Subcutaneous abdominal adipose tissue (tissue), 5 donors: Measurements from ENCODE around the gene RPRD2.

Experiments
- H3K27ac ChIP-seq: one replicate; pipeline ENCODE4 v1.7.0; 2013; ENCODE audit warnings: low read depth, mild to moderate bottlenecking, inconsistent platforms, low read length, moderate library complexity
- H3K27me3 ChIP-seq, 5 donors: one replicate each; pipeline ENCODE4 v1.7.0; 2013; ENCODE audit warnings: low read length in 5 of 5, inconsistent platforms in 1 of 5; ENCODE audit not compliant: control insufficient read depth in 5 of 5, insufficient read depth in 4 of 5
- H3K36me3 ChIP-seq, 5 donors: one replicate each; pipeline ENCODE4 v1.7.0; 2013; ENCODE audit warnings: low read length in 5 of 5; ENCODE audit not compliant: control insufficient read depth in 5 of 5, insufficient read depth in 5 of 5
- H3K4me1 ChIP-seq, 5 donors: one replicate each; pipeline ENCODE4 v1.7.0; 2013; ENCODE audit warnings: low read length in 5 of 5, mild to moderate bottlenecking in 3 of 5, moderate library complexity in 1 of 5; ENCODE audit not compliant: control insufficient read depth in 5 of 5, insufficient read depth in 5 of 5
- H3K4me3 ChIP-seq, 5 donors: one replicate each; pipeline ENCODE4 v1.7.0; 2013; ENCODE audit warnings: low read length in 5 of 5, low read depth in 1 of 5
- H3K9ac ChIP-seq, 5 donors: one replicate each; pipeline ENCODE4 v1.7.0; 2013; ENCODE audit warnings: low read length in 5 of 5, mild to moderate bottlenecking in 4 of 5, moderate library complexity in 3 of 5
- H3K9me3 ChIP-seq, 5 donors: one replicate each; pipeline ENCODE4 v1.7.0; 2013; ENCODE audit warnings: low read length in 5 of 5; ENCODE audit not compliant: control insufficient read depth in 5 of 5
- donor health status: healthy.
- donor health status: healthy.
- donor health status: healthy.
- donor health status: healthy.
- donor health status: healthy.

The RPRD2 gene

GRCh38 chr1:150364231-150365003 is 470 bp downstream of the RPRD2 start:
- Histone ChIP-seq H3K4me1 (peaks cover 2 to 38% (median 26%) of the 10 kb centered on the region in 5 donors), H3K27me3 (peaks cover 0 to 2% (median 0%) of the 10 kb centered on the region in 5 donors), H3K4me3 (peak overlapping the region; percentile 67 to 96 (median 89)), H3K27ac (peak overlapping the region; percentile 99), H3K9ac (peak overlapping the region; percentile 85 to 97 (median 89)), H3K36me3 (no peaks in the 10 kb centered on the region), H3K9me3 (no peaks in the 10 kb centered on the region)

- H3K9me3 ChIP-seq, result no peaks in the 10 kb centered on the region
- peak overlapping the region; percentile 99 for H3K27ac ChIP-seq
- H3K4me1 ChIP-seq, result peaks cover 2 to 38% (median 26%) of the 10 kb centered on the region in 5 donors
- peak overlapping the region; percentile 43 to 89 (median 63) for H3K9ac ChIP-seq
- H3K27me3 ChIP-seq, result peaks cover 0 to 2% (median 0%) of the 10 kb centered on the region in 5 donors
- H3K4me3 ChIP-seq, result peak overlapping the region; percentile 67 to 96 (median 89)
- no peaks in the 10 kb centered on the region for H3K36me3 ChIP-seq
Measured at GRCh38 chr1:150365941-150366340, 2.0 kb downstream of the RPRD2 start.

DNA sequence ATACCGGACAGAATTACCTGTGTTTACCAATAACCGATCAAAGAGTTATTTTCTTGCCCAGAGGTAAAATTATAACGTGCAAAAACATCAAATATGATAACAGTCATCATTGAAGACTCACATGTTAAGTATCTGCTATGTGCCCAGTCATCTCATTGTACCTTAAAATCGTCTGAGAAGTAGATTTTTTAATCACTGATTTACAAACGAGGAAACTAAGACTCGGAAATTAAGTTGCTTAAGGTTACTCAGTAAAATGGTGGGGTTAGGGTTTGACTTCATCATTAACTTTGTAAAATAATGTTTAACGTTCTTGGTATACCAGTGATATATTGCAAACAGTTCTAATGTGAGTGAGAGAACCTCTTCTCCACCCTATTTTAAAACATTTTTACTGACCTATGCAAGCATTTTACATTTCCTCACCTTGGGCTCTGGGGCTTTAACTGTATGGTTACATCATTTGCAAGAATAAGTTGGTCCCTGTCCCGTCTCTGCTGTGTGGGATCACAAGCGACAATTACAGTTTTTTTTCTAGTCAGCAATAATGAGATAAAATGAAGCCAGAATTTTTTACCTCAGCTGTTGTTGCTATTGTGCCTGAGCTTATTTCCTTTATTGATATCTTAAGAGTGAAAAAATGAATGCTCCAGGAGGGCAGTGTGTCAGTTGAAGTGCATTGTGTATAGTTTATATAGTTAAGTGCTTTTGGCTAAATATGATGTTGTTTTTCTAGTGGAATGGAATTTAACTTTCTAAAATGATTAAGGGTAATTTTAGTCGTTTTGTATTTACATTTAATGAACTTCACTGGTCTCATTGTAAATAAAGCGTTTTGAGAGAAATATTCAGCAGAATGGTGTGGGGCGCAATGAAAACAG is 2.7 kb downstream of the RPRD2 start:
- peaks cover 0 to 2% (median 0%) of the 10 kb centered on the region in 5 donors for H3K27me3 ChIP-seq
- no peaks in the 10 kb centered on the region for H3K9me3 ChIP-seq
- peaks cover 2 to 38% (median 26%) of the 10 kb centered on the region in 5 donors for H3K4me1 ChIP-seq
- peak overlapping the region; percentile 67 to 96 (median 89) for H3K4me3 ChIP-seq
- H3K9ac ChIP-seq, result peak overlapping the region; percentile 43 to 89 (median 63)
- H3K27ac ChIP-seq, result peak overlapping the region; percentile 99
- H3K36me3 ChIP-seq, result no peaks in the 10 kb centered on the region

GRCh38 chr1:150371110-150371509 is 7.2 kb downstream of the RPRD2 start:
- H3K36me3 ChIP-seq, result no peaks in the 10 kb centered on the region
- no peak overlapping the region for H3K4me3 ChIP-seq
- no peak overlapping the region for H3K9ac ChIP-seq
- H3K27me3 ChIP-seq, result no peaks in the 10 kb centered on the region
- no peak overlapping the region for H3K27ac ChIP-seq
- H3K4me1 ChIP-seq, result peaks cover 0 to 19% (median 14%) of the 10 kb centered on the region in 5 donors
- H3K9me3 ChIP-seq, result no peaks in the 10 kb centered on the region

- Histone ChIP-seq H3K9me3 (no peaks in the 10 kb centered on the region), H3K27ac (no peak overlapping the region), H3K36me3 (no peaks in the 10 kb centered on the region), H3K27me3 (no peaks in the 10 kb centered on the region), H3K9ac (no peak overlapping the region), H3K4me1 (peaks cover 0 to 7% (median 0%) of the 10 kb centered on the region in 5 donors), H3K4me3 (no peak overlapping the region)
Measured at GRCh38 chr1:150372580-150372979, 8.6 kb downstream of the RPRD2 start.

GRCh38 chr1:150376110-150376509 is 12.2 kb downstream of the RPRD2 start:
- Histone ChIP-seq H3K27me3 (no peaks in the 10 kb centered on the region), H3K4me1 (peaks cover 0 to 7% (median 0%) of the 10 kb centered on the region in 5 donors), H3K36me3 (no peaks in the 10 kb centered on the region), H3K4me3 (no peak overlapping the region), H3K9ac (no peak overlapping the region), H3K9me3 (no peaks in the 10 kb centered on the region), H3K27ac (no peak overlapping the region)

DNA sequence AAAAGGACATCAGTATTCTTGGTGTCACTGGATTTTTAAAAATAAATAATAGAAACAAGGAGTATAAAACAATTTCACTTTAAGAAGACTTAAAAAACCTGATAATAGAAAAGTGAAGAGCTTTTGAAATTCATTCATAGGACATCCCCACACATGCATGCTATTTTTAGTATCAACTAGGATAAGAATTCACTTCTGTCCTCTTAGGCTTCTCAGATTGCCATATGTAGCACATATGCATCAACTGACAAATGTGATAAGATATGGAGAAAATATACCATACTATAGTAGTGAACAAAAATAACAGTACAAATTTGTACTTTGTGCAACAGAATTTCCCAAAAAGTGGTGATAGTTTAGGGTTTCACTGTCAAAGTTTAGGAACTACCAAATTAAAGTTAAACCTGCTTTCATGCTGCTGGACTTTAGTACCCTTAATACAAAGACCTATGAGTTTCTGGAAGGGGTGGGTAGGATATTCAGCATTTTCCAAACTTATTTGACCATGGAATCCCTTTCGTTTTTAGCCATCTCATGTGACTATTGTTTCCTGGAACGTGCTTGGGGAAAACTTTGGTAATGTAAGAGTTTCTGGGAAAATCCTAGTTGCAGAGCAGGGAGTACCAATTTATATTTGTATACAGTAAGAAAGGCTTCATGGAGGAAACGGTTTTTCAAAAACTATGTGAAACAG is 19.8 kb downstream of the RPRD2 start:
- Histone ChIP-seq H3K9ac (no peak overlapping the region), H3K4me1 (peaks cover 0 to 14% (median 7%) of the 10 kb centered on the region in 5 donors), H3K9me3 (no peaks in the 10 kb centered on the region), H3K36me3 (peaks cover 0 to 3% (median 0%) of the 10 kb centered on the region in 5 donors), H3K27ac (no peak overlapping the region), H3K4me3 (no peak overlapping the region), H3K27me3 (no peaks in the 10 kb centered on the region)

DNA sequence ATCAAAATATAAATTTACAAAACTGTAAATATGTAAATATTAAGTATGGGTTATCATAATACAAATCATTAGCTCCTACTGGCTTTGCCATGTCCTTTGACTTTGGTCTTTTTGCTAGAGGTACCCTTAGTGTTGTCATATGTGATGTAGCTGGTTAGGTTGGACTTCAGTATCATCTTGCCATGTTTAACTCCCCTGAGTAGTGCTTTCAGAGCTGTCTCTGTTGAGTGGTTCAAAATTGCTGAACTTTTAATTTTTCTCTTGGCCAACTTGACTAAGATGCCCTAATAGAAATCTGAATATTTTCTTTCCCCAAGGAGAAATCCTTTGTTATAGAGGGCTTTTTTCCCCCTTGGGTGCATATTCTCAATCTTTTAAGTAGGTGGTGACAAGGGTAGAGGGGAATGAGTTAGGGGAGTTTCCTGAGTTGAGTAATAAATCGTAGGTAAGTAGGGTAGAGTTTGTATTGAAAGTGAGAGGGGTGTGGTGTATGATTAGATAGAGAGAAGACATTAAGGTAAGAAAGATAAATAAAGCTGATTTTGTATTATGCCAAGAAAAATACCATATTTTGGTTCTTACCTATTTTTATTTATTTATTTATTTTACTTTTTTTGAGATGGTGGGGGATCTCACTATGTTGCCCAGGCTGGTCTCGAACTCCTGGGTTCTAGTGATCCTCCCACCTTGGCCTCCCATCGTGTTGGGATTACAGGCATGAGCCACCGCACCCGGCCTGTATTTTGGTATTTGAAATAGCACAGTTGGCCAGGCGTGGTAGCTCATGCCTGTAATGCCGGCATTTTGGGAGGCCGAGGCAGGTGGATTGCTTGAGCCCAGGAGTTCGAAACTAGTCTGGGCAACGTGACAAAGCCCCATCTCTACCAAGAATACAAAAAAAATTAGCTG is 21.8 kb downstream of the RPRD2 start:
- Histone ChIP-seq H3K4me1 (peaks cover 0 to 14% (median 7%) of the 10 kb centered on the region in 5 donors), H3K27me3 (no peaks in the 10 kb centered on the region), H3K36me3 (peaks cover 0 to 3% (median 0%) of the 10 kb centered on the region in 5 donors), H3K9me3 (no peaks in the 10 kb centered on the region), H3K9ac (no peak overlapping the region), H3K27ac (no peak overlapping the region), H3K4me3 (no peak overlapping the region)

- Histone ChIP-seq H3K36me3 (peaks cover 0 to 3% (median 0%) of the 10 kb centered on the region in 5 donors), H3K4me3 (no peak overlapping the region), H3K27me3 (no peaks in the 10 kb centered on the region), H3K9me3 (no peaks in the 10 kb centered on the region), H3K4me1 (peaks cover 0 to 14% (median 7%) of the 10 kb centered on the region in 5 donors), H3K27ac (no peak overlapping the region), H3K9ac (no peak overlapping the region)
Measured at GRCh38 chr1:150386592-150386991, 22.6 kb downstream of the RPRD2 start.
